ENCODE measurements around the gene SNAI3.

Gene SNAI3

DNA sequence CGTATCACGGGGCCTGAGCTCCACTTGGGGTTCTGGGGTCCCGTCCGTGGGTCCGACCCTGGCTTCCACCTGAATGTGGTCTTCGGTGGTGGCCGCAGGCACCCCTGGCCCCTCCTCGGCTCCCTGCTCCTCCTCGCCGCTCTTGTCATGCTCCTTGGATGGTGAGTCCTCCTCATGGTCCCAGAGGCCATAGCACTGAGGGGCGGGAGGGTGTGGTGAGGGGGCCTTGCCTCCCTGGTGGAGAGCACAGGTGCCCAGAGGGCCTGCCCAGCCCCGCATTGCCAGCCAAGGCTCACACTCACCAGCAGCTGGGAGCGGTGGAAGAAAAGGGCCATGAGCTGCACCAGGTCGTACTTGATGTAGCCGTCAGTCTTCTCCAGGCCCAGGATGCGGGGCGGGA lies 34.9 kb upstream of the SNAI3 start:
- no peak for DNase-seq

DNA sequence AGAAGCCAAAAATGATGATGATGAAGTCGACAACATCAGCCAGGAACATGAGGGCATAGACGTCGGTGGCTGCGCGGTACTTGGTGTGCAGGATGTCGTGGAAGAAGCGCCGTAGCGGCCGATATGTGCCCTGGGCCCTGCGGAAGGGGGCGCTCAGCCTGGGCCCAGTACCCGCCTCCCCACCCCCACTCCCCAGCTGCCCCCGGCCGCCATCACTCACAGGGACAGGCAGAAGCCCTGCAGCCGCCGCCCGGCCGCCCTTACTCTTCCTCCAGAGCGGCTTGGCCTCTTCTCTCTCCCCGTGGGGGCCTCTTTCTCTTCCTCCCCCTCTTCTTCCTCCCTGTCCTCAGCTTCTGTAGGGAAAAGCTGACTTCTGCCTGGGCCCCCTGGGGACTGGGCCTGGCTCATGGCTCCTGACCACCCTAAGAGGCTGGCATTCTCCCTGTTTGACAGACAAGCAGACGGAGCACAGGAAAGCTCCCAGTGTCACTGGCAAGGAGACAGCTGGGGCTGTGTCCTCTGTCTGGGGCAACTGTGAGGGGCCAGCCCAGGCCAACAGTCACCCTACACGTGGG lies 34.2 kb upstream of the SNAI3 start:
- DNase-seq = no peak

DNA sequence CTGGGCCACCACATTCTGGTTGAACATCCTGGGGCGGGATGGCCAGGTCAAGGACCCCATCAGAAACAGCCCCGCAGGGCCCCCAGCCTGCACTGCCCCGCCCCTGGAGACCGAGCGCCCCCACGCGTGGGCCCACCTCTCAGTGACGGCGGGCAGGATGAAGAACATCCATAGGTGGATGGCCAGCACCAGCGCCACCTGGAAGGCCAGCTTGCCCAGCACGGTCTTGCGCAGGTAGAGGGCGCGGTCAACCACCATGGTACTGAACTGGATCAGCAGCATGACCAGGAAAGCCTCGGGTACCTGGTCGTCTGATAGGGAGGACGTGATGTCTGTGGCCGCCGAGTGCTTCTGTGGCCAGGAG lies 33.6 kb upstream of the SNAI3 start:
- no peak for DNase-seq

DNA sequence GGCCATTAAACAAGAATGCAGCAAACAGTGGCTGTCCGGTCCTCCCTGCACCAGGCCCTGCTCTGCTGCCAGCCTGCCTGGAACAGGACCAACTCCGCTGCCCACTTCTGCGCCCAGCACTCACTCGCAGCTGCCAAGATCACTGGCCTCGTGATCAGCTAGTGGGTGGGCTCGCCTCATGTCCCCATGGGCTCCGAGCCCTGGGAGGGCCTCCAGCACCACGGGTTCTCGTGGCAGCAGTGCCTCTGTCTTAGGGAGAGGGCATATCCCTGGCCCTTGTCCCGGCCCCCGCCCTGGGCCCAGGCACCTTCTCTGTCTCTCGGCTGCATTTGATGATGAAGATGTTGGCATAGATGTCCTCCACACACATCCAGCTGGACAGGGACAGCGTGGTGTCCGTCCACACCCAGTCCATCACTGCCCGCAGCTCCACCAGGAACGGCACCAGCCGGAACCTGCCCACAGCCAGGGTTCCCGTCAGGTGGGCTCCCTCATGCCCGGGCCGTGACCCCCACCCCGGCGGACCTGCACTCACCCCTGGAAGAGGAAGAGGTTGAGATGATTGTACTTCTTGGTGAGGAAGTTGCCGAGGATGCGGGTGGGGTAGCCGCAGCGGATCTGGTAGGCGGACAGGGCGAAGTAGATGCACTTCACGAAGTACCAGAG lies 33.1 kb upstream of the SNAI3 start:
- DNase-seq = no peak

DNA sequence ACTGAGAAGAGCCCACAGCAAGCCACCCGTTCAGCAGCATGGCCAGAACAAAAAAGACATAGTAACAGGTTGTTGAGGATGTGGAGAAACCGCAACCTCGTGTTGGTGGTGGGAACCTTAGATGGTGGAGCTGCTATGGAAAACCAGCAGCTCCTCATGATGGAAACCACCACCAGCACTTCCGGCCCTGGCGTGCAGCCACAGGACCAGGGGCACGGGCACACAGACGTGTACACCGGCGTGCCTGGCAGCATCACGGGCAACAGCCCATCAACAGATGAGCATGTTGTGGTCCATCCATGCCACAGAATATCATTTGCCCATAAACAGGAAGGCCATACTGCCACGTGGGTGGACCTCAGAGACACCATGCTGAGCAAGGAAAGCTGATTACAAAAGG lies 31.9 kb upstream of the SNAI3 start:
- DNase-seq = no peak

DNA sequence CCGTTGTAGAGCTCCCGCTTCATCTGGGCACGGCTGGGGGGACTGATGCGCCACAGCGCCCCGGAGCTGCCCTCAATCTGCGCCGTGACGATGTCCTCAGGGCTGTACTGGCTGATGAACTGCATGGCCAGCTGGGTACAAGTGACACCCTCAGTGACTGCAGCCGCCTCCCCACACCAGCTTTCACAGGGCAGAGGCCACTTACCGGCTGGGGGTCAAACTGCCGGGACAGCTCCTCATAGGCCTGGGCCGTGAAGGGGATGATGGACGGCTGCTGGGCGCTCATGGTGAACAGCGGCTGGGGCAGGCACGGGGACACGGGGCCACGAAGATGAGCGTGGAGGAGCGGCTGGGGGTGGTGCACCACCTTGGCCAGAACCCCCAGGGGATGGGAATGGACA lies 30.3 kb upstream of the SNAI3 start:
- no peak for DNase-seq

DNA sequence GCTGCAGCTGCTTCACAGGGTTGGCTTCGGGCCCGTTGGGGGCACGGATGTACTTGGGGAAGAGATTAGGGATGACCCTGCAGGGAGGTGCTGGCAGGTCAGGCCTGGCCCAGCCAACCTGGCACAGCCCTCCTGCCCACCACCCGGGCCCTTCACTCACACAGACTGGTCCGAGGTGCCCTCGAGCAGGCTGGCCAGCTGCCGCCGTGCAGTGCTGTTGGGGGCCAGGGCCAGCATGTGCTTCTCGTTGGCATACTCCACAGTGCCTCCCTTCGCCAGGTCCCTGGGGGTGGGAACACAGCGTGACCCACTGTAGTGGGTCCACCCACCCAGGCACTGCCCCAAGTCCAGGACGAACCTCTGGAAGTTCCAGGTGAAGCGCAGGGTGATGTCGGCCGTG lies 29.9 kb upstream of the SNAI3 start:
- DNase-seq = no peak

DNA sequence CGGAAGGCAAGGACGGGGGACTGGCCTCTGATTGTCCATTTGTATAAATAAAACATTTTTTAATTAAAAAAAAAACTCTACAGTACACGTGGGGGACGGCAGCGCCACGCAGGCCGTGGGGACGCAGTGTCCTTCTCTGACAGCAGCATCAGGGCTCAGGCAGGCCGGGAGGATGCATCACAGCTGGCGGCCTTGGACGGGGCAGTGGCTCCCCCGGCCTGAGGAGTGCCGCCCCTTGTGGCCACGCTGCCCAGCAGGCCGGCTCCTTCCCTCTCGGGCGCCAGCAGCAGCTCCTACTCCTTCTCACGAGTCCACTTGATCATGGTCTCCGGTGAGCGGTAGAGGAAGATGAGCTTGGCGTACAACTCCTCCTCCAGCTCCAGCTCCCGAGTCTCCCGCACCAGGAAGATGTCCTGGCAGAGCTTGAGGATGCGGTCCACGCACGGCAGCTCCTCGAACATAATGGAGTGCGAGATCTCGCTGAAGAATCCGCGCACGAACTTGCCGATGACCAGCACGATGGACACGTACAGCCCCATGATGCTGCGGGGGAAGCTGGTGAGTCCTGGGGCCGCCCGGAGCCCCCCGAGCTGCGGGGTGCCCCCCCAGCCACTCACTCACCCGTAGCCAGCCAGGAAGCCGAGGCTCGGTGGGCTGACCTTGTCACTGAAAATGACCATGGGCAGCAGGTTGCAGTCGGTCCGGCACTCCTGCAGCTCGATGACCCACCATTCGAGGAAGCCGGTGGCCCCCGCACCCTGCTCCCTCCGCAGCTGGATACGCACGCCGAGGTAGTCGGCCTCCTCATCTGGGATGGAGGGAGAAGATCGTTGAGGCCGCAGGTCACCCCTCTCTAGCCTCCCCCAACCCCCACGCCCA lies 29.2 kb upstream of the SNAI3 start:
- no peak for DNase-seq

DNA sequence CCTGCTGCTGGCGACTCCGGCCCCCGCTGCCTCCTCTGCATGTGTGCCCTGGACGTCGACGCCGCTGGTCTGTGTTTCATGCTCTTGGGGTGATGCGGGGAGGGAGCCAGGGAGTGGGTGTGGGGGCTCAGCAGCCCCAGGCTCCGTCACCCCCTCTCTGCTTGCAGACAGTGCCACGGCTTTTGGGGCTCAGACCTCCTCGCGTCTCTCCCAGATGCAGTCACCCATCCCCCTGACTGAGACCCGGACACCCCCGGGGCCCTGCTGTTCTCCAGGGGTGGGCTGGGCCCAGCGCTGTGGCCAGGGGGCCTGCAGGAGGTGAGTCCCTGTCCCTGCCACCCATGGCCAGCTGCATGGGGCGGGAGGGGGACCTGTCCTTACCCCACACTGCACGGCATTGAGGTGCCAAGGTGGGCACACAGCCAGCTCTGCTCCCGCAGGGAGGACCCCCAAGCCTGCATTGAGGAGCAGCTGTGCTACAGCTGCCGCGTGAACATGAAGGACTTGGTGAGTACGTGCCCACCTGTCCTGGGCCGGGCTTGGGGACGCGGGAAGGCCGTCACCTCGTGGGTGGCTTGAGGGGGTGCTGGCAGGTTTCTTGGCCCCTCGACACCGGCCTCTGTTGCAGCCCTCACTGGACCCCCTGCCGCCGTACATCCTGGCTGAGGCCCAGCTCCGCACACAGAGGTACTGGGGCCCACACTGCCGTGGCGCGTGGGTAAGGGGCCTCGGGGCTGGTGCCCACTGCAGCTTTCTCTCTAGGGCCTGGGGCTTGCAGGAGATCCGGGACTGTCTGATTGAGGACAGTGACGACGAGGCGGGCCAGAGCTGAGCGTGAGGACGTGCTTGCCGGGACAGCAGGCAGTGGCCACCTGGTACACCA lies 28.4 kb upstream of the SNAI3 start:
- DNase-seq = no peak

DNA sequence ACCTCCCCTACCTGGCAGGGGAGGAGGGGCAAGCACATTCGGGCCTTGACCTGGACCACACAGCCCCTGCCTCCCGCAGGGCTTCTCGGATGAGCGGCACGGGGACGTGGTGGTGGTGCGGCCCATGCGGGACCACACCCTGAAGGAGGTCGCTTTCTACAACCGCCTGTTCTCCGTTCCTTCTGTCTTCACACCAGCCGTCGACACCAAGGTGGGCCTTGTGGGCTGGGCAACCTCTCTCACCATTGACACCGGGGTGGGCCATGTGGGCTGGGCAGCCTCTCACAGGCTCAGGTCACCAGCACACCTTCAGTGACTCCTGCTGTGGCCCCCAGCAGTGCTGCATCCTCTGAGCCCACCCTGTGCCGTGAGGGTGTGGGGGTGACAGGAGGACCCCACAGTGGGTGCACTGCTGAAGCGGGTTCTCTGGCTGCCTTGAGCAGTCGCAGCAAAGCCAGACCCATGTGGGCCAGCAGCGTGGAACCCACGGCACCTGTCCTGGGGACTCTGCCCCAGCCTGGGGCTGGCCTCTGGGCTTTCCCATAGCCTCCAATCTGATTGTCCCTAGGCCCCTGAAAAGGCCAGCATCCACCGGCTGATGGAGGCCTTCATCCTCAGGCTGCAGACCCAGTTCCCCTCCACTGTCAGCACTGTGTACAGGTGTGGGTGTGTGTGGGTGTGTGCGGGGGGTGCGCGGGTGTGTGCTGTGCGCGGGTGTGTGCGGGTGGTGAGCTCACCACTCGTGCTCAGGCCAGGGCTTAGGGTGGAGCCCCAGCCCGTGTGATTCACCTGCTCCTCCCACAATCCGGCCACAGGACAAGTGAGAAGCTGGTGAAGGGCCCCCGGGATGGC lies 27.5 kb upstream of the SNAI3 start:
- no peak for DNase-seq

DNA sequence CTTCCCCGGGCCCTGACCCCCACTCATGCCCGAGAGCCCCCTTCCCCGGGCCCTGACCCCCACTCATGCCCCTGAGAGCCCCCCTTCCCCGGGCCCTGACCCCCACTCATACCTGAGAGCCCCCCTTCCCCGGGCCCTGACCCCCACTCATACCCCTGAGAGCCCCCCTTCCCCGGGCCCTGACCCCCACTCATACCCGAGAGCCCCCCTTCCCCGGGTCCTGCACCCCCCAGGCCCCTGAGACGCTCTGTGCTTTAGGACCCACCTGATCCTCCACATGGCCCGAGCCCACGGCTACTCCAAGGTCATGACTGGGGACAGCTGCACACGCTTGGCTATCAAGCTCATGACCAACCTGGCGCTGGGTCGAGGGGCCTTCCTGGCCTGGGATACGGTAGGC lies 26.7 kb upstream of the SNAI3 start:
- no peak for DNase-seq

DNA sequence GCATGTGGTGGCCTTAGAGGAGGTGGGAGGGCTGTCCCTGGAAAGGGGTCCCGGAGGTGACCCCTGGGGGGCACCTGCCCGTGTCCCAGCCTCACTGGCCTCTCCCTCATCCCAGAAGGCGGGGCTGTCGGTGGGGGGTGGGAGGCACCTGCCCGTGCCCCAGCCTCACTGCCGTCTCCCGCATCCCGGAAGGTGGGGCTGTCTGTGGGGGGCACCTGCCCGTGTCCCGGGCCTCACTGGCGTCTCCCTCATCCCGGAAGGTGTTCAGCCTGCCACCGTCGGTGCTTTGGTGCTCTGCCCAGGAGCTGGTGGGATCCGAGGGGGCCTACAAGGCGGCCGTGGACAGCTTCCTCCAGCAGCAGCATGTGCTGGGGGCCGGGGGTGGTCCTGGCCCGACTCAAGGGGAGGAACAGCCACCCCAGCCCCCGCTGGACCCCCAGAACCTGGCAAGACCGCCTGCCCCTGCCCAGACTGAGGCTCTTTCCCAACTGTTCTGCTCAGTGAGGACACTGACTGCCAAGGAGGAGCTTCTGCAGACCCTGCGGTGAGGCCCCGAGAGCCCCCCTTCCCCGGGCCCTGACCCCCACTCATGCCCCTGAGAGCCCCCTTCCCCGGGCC lies 26.2 kb upstream of the SNAI3 start:
- no peak for DNase-seq

DNA sequence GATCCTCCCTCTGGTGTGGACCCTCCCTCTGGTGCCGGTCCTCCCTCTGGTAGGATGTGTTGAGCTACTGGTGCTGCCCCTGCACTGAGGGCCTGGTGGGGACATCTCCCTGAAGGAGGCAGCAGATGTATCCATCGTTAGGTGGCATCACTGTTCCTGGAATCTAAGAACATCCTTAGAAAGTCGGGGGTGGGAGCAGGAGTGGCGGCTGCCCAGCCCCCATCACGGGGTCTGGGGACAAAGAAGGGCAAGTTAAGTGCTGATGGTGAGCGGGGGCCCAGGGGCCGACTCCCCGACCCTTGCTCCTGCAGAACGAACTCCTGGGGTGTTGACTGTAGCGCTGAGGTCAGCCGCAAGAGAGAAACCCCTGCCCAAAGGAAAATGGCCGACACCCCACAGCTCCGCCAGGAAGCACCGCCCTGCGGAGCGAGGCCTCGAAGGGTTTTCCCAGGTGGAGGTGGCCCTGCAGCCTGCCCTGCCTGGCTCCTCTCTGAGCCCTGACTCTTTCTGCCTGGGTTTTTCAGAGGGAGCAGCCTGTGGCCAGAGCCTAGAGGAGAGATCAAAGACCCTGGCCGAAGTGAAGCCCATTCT lies 25.5 kb upstream of the SNAI3 start:
- DNase-seq = no peak

DNA sequence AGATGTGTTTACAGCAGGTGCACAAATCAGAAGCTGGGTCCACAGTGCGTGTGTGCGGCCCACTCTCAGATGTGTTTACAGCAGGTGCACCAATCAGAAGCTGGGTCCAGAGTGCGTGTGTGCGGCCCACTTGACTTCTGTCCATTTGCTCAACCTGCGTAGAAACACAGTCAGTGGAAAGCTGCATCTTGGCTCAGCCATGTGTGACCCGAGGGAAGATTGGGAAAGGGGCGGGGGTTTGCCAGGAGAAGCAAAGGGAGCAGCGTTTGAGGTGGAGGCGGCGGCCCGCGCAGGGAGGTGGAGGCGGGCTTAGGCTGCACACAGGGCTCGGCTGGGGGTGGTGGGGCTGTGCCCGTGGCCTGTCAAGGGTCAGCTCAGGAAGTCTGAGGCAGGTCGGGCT lies 24.2 kb upstream of the SNAI3 start:
- no peak for DNase-seq

DNA sequence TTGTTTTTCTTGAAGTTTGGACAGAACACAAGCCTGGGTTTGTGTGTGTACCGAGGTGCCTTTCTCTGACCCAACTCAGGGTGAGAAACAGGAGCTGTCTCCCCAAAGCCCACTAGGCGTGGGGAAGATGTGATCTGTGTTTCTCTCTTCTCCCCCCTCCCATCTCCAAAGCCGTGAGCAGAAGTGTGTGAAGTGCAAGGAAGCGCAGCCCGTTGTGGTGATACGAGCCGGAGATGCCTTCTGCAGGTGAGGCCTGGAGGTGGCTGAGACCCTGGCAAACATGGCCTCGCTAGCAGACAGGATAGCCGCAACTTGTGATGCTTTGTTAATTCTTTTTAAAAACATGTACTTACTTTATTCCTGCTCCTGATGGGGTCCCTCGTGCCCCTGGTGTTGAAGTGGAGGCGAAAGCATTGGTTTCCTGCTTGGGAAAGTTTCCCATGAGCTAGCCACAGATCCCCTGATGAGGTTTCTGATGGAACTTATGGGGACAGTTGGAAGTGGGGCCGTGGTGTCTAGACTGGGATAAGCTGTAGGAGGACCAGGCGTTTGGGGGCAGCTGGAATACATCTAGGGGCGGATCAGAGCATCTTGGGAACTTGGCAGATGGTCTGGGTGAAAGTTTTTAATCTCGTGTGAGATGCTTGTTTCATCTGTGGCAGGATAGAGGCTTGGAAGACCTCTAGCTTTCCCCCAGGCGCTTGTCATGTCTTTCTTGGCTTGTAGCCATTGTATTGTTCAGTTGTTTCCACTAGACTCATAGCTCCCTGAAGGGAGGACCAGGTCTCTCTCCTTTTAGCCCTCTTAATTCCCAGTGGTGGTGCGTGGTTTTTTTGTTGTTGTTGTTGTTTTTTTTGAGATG lies 20.9 kb upstream of the SNAI3 start:
- DNase-seq = no peak

DNA sequence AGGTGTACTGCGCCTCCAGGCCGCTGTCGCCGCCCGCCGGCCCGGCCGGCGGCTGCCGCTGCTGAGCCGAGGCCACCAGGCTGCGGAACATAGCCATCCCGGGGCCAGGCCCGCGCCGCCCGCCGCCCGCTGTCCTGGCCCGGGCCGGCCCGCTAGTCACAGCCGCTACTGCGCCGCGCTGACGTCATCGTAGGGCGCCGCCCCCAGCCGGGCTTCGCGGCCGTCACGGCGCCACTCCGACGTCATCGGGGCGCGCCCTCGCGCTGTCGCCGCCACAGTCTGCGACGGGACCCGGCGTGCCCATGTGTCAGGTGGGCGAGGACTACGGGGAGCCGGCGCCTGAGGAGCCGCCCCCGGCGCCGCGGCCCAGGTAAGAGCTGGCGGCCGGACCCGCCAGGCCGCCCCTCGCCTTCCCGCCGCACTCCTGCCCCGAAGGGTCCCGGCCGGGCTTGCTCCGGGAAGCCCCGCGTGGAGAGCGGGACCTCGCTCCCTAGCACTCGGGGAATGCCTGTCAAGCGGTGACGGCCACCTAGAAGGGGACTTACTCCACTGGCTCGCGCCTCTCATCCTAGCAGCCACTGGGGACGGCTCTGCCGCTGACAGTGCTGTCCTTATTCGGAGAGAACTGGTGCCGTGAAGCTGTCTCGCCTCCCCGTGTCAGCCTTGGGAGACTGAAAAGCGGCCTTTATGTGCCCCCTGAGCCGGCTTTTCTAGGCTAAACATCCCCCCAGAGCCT lies 20.1 kb upstream of the SNAI3 start, which contains the start of the genes CTU2 and RNF166:
CTU2 (plus strand) TSS at position 275 of the 736 bp plus-strand sequence; CDS start at position 303, 28 bp downstream.
RNF166 (minus strand) TSS at position 180 of the 736 bp plus-strand sequence; CDS start at position 97, 83 bp downstream.
- DNase-seq = peak; percentile 19

DNA sequence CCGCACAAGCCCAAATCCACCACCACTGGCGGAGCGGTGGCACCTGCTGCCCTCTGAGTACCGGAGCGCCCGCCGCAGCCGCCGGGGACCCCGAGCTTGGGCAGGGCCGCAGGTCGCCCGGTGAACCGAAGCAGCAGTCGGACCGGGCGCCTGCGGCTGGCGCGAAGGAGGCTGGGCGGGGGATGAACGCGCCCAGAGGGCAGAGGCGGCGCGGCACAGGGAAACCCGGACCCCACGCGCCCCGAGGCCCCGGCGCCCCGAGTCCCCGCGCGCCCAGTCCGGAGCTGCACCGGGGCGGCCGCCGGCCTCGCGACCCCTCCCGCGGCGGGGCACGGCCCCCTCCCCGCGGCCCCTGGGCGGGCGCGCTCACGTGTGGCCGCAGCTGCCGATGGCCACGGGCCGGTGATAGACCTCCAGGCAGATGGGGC lies 19.5 kb upstream of the SNAI3 start:
- DNase-seq = no peak

DNA sequence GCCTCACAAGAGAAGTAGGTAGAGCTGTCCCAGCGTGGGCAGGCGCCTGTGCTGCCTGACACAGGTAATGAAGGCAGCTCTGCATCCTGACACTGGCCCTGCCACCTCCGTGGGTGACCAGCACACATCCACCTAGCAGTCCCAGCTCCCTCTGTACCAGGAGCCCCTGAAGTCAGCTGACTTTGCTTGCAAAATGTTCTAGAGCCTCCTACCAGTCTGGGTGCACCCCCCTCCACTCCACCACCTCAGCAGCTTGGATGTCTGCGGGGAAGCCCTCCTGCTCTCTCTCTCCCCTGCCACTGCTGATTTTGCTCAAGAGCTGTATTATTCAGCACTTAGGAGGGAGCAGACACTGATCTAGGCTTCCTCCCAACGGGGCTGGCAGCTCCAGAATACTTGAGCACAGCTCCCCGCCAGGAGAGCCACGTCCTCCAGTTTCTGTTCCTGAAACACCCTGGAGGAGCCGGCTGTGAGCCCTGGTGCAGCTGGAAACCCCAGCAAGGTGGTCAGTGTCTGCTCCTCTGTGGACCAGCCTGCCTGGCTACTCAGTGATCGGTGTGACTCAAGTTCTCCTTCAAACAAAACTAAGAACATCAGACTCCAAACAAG lies 18.9 kb upstream of the SNAI3 start:
- DNase-seq = no peak
